K562 (cell line): ENCODE data around the gene ZFP64. TPM values are rescaled to one million over a fixed set of nuclear protein-coding genes. Genes with fewer than 3 reads are reported as not detected.

Experiments used
- ATAC-seq: fragments of 200-7000 bp; cut with Tn5 transposase; 3 replicates; pipeline ENCODE4 v1.9.1; 2020; ENCODE audit warnings: moderate library complexity
- BruUV-seq: library from RNA; stranded (reverse); fragments of 400-500 nt; replicated peaks from 2 replicates; lab custom pipeline; 2021; lab: Mats Ljungman, UMichigan
- CTCF ChIA-PET: fragments of 300-600 bp; formaldehyde crosslinking; extraction: SDS; loops from one replicate; lab custom pipeline; 2021; ENCODE audit warnings: low intra/inter-chr PET ratio; lab: Yijun Ruan, JAX
- POLR2A ChIA-PET: fragments of 300-600, 350-650 bp; sonication (Branson Sonifier 250); formaldehyde crosslinking; extraction: SDS; loops from one replicate; lab custom pipeline; 2021; ENCODE audit warnings: antibody characterized with exemption, inconsistent platforms; lab: Yijun Ruan, JAX
- DNase-seq, 4 experiments: peaks; one replicate each; pipeline versions ENCODE4 v3.0.0 to v3.0.0-alpha.2; 2011 to 2018; ENCODE audit warnings: low spot score in 3 of 4, mixed read lengths in 3 of 4; ENCODE audit errors: extremely low read depth in 1 of 4
- FAIRE-seq: peaks from 2 replicates; lab custom pipeline; 2011; peaks lifted over from hg19 to GRCh38; lab: Jason Lieb, UNC
- H2AFZ ChIP-seq: 2 replicates; pipeline ENCODE4 v1.6.0; 2011; ENCODE audit warnings: low read depth, low read length, control low read depth, inconsistent platforms
- H3K27ac ChIP-seq: fragments of 200-600 bp; 3 replicates; pipeline ENCODE4 v1.8.0; 2011; ENCODE audit warnings: low read depth, mild to moderate bottlenecking, control low read depth, inconsistent platforms, low read length, moderate library complexity, mixed read lengths; ENCODE audit errors: extremely low read depth
- H3K27me3 ChIP-seq, 2 experiments: fragments of 300-600 bp in 1 of 2; 2 replicates in 1 of 2; 3 replicates in 1 of 2; pipeline versions ENCODE4 v1.6.0 to v1.8.0; 2011; ENCODE audit warnings: inconsistent platforms in 2 of 2, low read length in 2 of 2, mild to moderate bottlenecking in 1 of 2, mixed read lengths in 1 of 2, moderate library complexity in 1 of 2; ENCODE audit not compliant: control insufficient read depth in 2 of 2, insufficient read depth in 2 of 2
- H3K36me3 ChIP-seq: fragments of 300-600 bp; 3 replicates; pipeline ENCODE4 v1.8.0; 2011; ENCODE audit warnings: mild to moderate bottlenecking, low read length, inconsistent platforms; ENCODE audit not compliant: control insufficient read depth, insufficient read depth
- H3K4me1 ChIP-seq, 2 experiments: fragments of 200-600 bp in 1 of 2; replicated peaks in 1 of 2; 2 replicates in 1 of 2; 3 replicates in 1 of 2; pipeline versions ENCODE4 v1.5.1 to v1.8.0; 2011; ENCODE audit warnings: inconsistent platforms in 2 of 2, low read length in 2 of 2, mild to moderate bottlenecking in 1 of 2, mixed read lengths in 1 of 2, moderate library complexity in 1 of 2; ENCODE audit not compliant: control insufficient read depth in 2 of 2, insufficient read depth in 2 of 2
- H3K4me2 ChIP-seq: 2 replicates; pipeline ENCODE4 v1.6.1; 2011; ENCODE audit warnings: low read length, control low read depth, inconsistent platforms, mixed read lengths; ENCODE audit not compliant: insufficient read depth
- H3K4me3 ChIP-seq: fragments of 200-600 bp; sonication (generic), shearing (Covaris generic); 2 replicates; pipeline ENCODE4 v1.5.1; 2016; ENCODE audit warnings: control low read depth, inconsistent platforms
- H3K79me2 ChIP-seq: fragments of 200-600 bp; 3 replicates; pipeline ENCODE4 v1.8.0; 2011; ENCODE audit warnings: low read length, inconsistent platforms; ENCODE audit not compliant: control insufficient read depth, insufficient read depth
- H3K9ac ChIP-seq, 2 experiments: 2 replicates each; pipeline versions ENCODE4 v1.6.0 to v1.6.1; 2011; ENCODE audit warnings: low read depth in 2 of 2, low read length in 2 of 2, control low read depth in 1 of 2, inconsistent platforms in 1 of 2, mild to moderate bottlenecking in 1 of 2, mixed read lengths in 1 of 2; ENCODE audit not compliant: insufficient read depth in 1 of 2
- H3K9me1 ChIP-seq: one replicate; pipeline ENCODE4 v1.6.0; 2011; ENCODE audit warnings: inconsistent platforms, mild to moderate bottlenecking, low read length, moderate library complexity; ENCODE audit not compliant: control insufficient read depth, insufficient read depth
- H3K9me3 ChIP-seq: replicated peaks from 2 replicates; pipeline ENCODE4 v1.5.1; 2011; ENCODE audit warnings: low read depth, low read length, inconsistent platforms; ENCODE audit not compliant: control insufficient read depth, insufficient read depth
- H4K20me1 ChIP-seq: replicated peaks from 2 replicates; pipeline ENCODE4 v1.6.1; 2011; ENCODE audit warnings: low read length, inconsistent platforms, mixed read lengths; ENCODE audit not compliant: control insufficient read depth, insufficient read depth
- DMBX1 ChIP-seq: fragments of 250-450 bp; sonication (Bioruptor Pico); IDR thresholded peaks from 2 replicates; pipeline ENCODE4 v1.8.0; 2022; ENCODE audit warnings: inconsistent platforms, mild to moderate bottlenecking, moderate library complexity, borderline replicate concordance
- HNRNPUL1 ChIP-seq: fragments of 200-400 bp; formaldehyde crosslinking; IDR thresholded peaks from 2 replicates; pipeline ENCODE4 v1.6.1; 2017; ENCODE audit warnings: low read length
- IRF2 ChIP-seq: sonication (generic); formaldehyde crosslinking; IDR thresholded peaks from 2 replicates; pipeline ENCODE4 v1.8.1; 2022; ENCODE audit warnings: mild to moderate bottlenecking, missing genetic modification reagents
- KAT8 ChIP-seq: fragments of 450-650 bp; IDR thresholded peaks from 2 replicates; pipeline ENCODE4 v1.6.1; 2016; ENCODE audit warnings: low read depth, mild to moderate bottlenecking
- NFYB ChIP-seq: IDR thresholded peaks from 2 replicates; pipeline ENCODE4 v1.6.1; 2011; ENCODE audit warnings: mild to moderate bottlenecking, moderate library complexity; ENCODE audit not compliant: insufficient read length; ENCODE audit errors: extremely low read depth
- OTX1 ChIP-seq: fragments of 450-650 bp; formaldehyde crosslinking; IDR thresholded peaks from 2 replicates; pipeline ENCODE4 v1.4.0; 2022; ENCODE audit warnings: mild to moderate bottlenecking
- PHF20 ChIP-seq: fragments of 450-650 bp; IDR thresholded peaks from 2 replicates; pipeline ENCODE4 v1.6.1; 2018; ENCODE audit not compliant: partially characterized antibody
- WGBS: fragments of 100-300 bp; shearing (Covaris generic); methylation state at CpG from one replicate; pipeline ENCODE4 v1.1.6; 2016; ENCODE audit warnings: low coverage, mixed read lengths; ENCODE audit not compliant: insufficient coverage; ENCODE audit errors: missing lambda C conversion rate; 5-methylcytosine and 5-hydroxymethylcytosine counted together
- in situ Hi-C: fragments of 300-500 bp; cut with MboI; formaldehyde crosslinking; loops from 4 replicates; pipeline ENCODE4 v1.15.0; 2018; ENCODE audit warnings: inconsistent platforms, mixed read lengths
- intact Hi-C: fragments of 100-400 bp; cut with micrococcal nuclease; formaldehyde crosslinking; loops from 2 replicates; pipeline ENCODE4 v1.14.2; 2022
- polyA plus RNA-seq, 8 experiments: library from polyadenylated mRNA; depleted of rRNA in 4 of 8; stranded (reverse) in 5 of 8; unstranded in 3 of 8; fragments of >200 nt; fragmentation: Nextera tagmentation in 2 of 8; fragmentation: Illumina TruSeq in 1 of 8; extraction: Ambion mirVana in 2 of 8; extraction: Trizol in 1 of 8; gene quantifications; 2 replicates each; pipeline versions ENCODE4 v1.2.1 to v1.2.3, GENCODE V29; 2011 to 2014; ENCODE audit warnings: inconsistent platforms in 1 of 8, missing spikeins in 1 of 8
- total RNA-seq, 7 experiments: library from RNA; depleted of rRNA in 6 of 7; stranded (reverse); fragments of >200 nt in 6 of 7; fragmentation: Illumina TruSeq in 2 of 7; extraction: Trizol in 2 of 7; gene quantifications; 2 replicates each; pipeline versions ENCODE4 v1.2.1 to v1.2.3, GENCODE V29; 2011 to 2021; ENCODE audit warnings: low replicate concordance in 1 of 7
- TF ChIP-seq, protein P1 (sequence below), 2 experiments: fragments of 150-350 bp in 1 of 2; IDR thresholded peaks; 2 replicates each; pipeline ENCODE4 v1.6.1; 2012 to 2016; ENCODE audit warnings: low read depth in 2 of 2, low read length in 2 of 2, mild to moderate bottlenecking in 1 of 2, moderate library complexity in 1 of 2
- TF ChIP-seq, protein P2 (sequence below), 2 experiments: fragments of 450-650 bp; IDR thresholded peaks; 2 replicates each; pipeline ENCODE4 v1.6.1; 2016; ENCODE audit warnings: mild to moderate bottlenecking in 2 of 2, borderline replicate concordance in 1 of 2, low read depth in 1 of 2, moderate library complexity in 1 of 2
- TF ChIP-seq, protein P3 (sequence below): fragments of 250-450 bp; sonication (Bioruptor Pico); IDR thresholded peaks from 2 replicates; pipeline ENCODE4 v1.4.0; 2020

Gene ZFP64
- total and polyA plus RNA-seq, 9 of the 15 experiments (the other 6 are each of a cell fraction or from before 2014, with no cell fraction given): 1.4 to 13.4 (median 7.0) TPM

DNA sequence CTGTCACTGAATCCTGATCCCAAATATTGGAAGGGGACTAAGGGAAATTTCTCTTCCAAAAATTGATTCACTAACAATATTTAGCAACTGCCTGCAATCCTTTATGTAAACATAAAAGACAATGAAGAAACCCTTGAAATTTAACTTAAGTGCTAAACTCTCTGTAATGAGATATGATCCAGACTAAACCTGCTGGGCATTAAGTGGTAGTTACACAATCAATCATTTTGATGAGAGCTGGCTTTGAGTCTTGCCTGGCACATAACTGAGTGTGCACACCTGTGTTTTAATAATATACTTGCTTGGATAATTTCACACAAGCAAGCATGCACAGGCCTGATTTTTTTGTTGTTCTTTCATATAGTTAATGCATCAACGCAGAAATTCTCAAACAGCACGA is 9.8 kb upstream of the ZFP64 start:
- Histone ChIP-seq H3K36me3 (no peaks in the 10 kb centered on the region), H3K9me1 (no peaks in the 10 kb centered on the region), H3K4me1 (no peaks in the 10 kb centered on the region), H3K9me3 (peaks cover 1% of the 10 kb centered on the region; the same call in 1 of the 2 replicates), H3K4me3 (no peak overlapping the region), H3K27me3 (no peaks in the 10 kb centered on the region), H3K79me2 (no peaks in the 10 kb centered on the region), H3K9ac (no peak overlapping the region), H2AFZ (no peak overlapping the region), H3K4me2 (no peak overlapping the region), H4K20me1 (no peaks in the 10 kb centered on the region), H3K27ac (no peak overlapping the region)
- ChIA-PET POLR2A (no interaction called here), CTCF (no interaction called here)
- no peak for ATAC-seq
- intact Hi-C loops: no loop called here
- FAIRE-seq: no peak
- in situ Hi-C loops: no loop called here
- no peak for DNase-seq
- no TSS peak for BruUV-seq
- WGBS: 25% methylated on average over 2 of the region's 2 CpGs
- TF ChIP-seq, protein P1, sequence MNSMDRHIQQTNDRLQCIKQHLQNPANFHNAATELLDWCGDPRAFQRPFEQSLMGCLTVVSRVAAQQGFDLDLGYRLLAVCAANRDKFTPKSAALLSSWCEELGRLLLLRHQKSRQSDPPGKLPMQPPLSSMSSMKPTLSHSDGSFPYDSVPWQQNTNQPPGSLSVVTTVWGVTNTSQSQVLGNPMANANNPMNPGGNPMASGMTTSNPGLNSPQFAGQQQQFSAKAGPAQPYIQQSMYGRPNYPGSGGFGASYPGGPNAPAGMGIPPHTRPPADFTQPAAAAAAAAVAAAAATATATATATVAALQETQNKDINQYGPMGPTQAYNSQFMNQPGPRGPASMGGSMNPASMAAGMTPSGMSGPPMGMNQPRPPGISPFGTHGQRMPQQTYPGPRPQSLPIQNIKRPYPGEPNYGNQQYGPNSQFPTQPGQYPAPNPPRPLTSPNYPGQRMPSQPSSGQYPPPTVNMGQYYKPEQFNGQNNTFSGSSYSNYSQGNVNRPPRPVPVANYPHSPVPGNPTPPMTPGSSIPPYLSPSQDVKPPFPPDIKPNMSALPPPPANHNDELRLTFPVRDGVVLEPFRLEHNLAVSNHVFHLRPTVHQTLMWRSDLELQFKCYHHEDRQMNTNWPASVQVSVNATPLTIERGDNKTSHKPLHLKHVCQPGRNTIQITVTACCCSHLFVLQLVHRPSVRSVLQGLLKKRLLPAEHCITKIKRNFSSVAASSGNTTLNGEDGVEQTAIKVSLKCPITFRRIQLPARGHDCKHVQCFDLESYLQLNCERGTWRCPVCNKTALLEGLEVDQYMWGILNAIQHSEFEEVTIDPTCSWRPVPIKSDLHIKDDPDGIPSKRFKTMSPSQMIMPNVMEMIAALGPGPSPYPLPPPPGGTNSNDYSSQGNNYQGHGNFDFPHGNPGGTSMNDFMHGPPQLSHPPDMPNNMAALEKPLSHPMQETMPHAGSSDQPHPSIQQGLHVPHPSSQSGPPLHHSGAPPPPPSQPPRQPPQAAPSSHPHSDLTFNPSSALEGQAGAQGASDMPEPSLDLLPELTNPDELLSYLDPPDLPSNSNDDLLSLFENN (IDR thresholded peaks at IDR 0.05; ENCODE audit: low read depth in 2 of 2, low read length in 2 of 2): no peak
- no peak for TF ChIP-seq DMBX1 (CRISPR knock-in tag)
- TF ChIP-seq PHF20: no peak
- no peak for TF ChIP-seq OTX1 (CRISPR knock-in tag)
- TF ChIP-seq HNRNPUL1: no peak
- TF ChIP-seq, protein P2, sequence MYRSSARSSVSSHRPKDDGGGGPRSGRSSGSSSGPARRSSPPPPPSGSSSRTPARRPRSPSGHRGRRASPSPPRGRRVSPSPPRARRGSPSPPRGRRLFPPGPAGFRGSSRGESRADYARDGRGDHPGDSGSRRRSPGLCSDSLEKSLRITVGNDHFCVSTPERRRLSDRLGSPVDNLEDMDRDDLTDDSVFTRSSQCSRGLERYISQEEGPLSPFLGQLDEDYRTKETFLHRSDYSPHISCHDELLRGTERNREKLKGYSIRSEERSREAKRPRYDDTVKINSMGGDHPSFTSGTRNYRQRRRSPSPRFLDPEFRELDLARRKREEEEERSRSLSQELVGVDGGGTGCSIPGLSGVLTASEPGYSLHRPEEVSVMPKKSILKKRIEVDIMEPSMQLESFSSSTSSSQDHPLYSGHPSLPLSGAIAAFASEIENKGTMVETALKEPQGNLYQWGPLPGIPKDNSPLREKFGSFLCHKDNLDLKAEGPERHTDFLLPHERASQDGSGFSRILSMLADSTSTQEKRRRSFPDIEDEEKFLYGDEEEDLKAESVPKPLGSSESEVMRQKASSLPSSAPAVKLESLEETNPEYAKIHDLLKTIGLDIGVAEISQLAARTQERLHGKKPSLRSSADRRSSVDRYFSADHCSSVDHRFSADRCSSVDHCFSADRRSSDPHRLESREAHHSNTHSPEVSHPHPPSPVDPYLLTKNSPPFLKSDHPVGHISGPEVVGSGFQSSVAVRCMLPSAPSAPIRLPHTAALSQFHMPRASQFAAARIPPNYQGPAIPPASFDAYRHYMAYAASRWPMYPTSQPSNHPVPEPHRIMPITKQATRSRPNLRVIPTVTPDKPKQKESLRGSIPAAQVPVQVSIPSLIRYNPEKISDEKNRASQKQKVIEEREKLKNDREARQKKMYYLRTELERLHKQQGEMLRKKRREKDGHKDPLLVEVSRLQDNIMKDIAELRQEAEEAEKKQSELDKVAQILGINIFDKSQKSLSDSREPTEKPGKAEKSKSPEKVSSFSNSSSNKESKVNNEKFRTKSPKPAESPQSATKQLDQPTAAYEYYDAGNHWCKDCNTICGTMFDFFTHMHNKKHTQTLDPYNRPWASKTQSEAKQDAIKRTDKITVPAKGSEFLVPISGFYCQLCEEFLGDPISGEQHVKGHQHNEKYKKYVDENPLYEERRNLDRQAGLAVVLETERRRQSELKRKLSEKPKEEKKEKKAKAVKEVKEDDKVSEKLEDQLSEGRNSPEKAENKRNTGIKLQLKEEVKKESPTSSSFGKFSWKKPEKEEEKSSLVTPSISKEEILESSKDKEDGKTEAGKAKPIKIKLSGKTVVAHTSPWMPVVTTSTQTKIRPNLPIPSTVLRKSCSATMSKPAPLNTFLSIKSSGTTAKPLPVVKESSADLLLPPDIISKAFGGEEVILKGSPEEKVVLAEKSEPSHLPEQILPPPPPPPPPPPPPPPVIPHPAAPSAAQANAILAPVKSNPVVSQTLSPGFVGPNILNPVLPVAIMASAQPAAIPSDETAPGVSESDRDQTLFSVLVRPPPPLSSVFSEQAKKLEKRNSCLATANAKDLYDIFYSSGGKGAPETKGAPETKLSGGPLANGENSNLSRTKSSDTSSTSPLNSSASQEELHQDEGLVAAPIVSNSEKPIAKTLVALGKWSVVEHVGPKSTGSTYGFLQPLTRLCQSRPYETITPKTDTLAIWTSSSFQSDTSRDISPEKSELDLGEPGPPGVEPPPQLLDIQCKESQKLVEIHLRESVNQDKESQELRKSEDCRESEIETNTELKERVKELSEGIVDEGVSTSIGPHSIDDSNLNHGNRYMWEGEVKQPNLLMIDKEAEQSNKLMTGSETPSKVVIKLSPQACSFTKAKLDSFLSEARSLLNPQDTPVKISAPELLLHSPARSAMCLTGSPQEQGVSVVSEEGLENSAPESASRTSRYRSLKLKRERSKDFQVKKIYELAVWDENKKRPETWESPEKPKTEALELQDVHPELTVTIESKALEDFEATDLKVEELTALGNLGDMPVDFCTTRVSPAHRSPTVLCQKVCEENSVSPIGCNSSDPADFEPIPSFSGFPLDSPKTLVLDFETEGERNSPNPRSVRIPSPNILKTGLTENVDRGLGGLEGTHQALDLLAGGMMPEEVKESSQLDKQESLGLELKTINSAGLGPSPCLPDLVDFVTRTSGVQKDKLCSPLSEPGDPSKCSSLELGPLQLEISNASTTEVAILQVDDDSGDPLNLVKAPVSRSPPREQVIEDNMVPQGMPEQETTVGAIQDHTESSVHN (IDR thresholded peaks at IDR 0.05; ENCODE audit: borderline replicate concordance in 1 of 2, low read depth in 1 of 2): no peak
- TF ChIP-seq NFYB: no peak
- no peak for TF ChIP-seq KAT8
- TF ChIP-seq, protein P3, sequence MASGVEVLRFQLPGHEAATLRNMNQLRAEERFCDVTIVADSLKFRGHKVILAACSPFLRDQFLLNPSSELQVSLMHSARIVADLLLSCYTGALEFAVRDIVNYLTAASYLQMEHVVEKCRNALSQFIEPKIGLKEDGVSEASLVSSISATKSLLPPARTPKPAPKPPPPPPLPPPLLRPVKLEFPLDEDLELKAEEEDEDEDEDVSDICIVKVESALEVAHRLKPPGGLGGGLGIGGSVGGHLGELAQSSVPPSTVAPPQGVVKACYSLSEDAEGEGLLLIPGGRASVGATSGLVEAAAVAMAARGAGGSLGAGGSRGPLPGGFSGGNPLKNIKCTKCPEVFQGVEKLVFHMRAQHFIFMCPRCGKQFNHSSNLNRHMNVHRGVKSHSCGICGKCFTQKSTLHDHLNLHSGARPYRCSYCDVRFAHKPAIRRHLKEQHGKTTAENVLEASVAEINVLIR (CRISPR knock-in tag): no peak
- no peak for TF ChIP-seq IRF2 (CRISPR knock-in tag)
